ENCODE measurements around the gene MYH11.

MYH11 gene

GRCh38 chr16:15775663-15776304 lies 81.0 kb downstream of the MYH11 start:
- no peak for DNase-seq

GRCh38 chr16:15775209-15775608 lies 81.6 kb downstream of the MYH11 start:
- no peak for DNase-seq

DNA sequence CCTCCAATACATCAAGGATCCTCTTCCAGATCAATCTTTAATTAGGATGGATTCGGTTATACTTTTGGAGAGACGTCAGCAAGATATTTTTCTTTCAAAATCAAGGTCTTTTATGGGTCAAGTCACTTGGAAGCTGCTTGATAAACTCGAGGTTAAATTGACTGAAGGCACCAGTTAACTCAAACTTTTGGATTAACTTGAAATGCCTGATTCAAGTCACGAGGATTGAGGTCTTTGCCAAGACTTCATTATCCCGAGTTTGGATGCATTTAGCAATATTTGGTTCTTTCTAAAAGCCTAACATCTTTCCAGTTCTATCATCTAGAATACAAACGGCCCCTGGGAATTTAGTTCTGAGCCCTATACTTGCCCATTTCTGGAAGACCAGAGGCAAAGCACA lies 82.9 kb downstream of the MYH11 start:
- no peak for DNase-seq

GRCh38 chr16:15772579-15773293 lies 84.1 kb downstream of the MYH11 start:
- DNase-seq: no peak

GRCh38 chr16:15771694-15772093 lies 85.1 kb downstream of the MYH11 start:
- no peak for DNase-seq

- DNase-seq: no peak
These were observed 86.3 kb downstream of the MYH11 start for GRCh38 chr16:15770512-15770911.

- no peak for DNase-seq
These were observed 86.7 kb downstream of the MYH11 start for GRCh38 chr16:15770107-15770506.

- no peak for DNase-seq
These were observed 87.6 kb downstream of the MYH11 start for GRCh38 chr16:15769239-15769638.

DNA sequence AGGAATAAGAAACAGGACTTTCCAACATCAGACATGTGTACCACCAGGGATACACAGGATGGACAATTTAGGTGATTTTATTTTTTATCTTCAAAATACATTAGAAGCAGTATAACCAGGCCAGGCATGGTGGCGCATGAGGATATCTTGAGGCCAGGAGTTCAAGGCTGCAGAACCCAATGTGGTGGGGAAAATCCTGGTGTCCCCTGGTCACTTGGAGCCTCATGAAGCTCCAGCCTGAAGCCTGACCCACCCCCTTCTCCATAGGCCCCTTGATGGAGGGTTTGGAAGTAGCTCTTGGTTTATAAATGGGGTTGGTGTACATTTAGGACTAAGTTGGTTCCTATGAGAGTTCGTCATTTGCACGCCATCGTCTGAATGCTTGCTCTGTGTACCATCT lies 88.6 kb downstream of the MYH11 start:
- no peak for DNase-seq

DNA sequence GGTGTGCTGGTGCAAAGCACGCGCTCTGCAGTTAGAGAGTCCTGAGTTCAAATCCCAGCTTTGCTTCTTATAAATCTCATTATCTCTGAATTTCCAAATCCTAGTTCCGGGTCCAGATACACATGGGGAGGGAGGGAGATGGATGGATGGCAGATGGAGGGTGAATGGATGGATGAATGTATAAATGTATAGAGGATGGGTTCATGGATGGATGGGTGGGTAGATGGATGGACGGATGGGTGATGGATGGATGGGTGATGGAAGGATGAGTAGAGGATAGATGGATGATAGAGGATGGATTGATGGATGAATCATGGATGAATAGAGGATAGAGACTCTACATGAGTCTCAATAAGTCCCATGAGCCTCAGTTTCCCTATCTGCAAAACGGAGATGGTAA lies 89.9 kb downstream of the MYH11 start:
- DNase-seq: no peak

DNA sequence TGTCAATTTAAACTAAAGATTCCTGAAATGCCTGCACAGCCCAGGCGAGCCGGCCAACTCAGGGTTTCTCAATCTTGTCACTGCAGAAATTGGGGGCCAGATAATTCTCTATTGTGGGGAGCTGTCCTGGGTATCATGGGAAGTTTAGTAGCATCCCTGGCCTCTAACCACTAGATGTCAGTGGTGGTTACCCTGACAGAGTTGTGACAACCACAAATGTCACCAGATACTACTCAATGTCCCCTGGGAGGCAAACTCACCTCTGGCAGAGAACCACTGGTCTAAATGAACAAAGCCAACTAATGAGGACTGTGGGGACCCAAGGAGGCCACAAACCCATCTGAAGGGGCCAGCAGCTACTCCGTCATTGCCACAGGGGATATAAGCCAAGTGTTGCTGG lies 90.9 kb downstream of the MYH11 start:
- no peak for DNase-seq

GRCh38 chr16:15765116-15765515 lies 91.7 kb downstream of the MYH11 start:
- no peak for DNase-seq

GRCh38 chr16:15764112-15764511 lies 92.7 kb downstream of the MYH11 start:
- no peak for DNase-seq

GRCh38 chr16:15760129-15760528 lies 96.7 kb downstream of the MYH11 start:
- no peak for DNase-seq

DNA sequence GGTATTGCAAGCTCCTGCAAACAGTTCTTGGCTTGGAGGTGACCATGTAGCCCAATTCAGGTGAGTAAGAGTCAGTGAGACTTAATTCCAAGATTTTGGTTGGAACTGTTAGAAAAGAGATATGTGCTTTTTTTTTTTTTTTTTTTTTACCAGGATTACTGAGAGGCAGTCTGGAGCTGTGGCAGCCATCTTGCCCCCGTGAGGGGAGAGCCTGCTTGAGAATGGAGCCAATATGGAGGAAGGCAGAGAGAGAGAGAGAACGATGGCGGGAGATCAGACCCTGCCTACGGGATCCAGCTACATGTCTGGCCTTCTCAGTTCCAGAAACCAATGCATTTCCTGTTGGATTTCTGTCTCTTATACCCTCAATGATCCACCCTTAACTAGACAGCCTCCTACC lies 97.8 kb downstream of the MYH11 start:
- no peak for DNase-seq

- no peak for DNase-seq
These were observed 99.1 kb downstream of the MYH11 start for GRCh38 chr16:15757630-15758251.

DNA sequence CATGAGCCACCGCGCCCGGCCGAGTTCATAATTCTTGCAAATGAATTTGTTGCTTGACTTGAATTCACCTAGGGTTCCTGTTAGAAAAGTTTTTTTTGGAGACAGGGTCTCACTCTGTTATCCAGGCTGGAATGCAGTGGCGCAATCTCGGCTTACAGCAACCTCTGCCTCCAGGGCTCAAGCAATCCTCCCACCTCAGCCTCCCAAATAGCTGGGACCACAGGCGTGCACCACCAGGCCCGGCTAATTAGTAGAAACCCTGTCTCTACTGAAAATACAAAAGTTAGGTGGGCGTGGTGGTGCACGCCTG lies 99.8 kb downstream of the MYH11 start:
- DNase-seq: no peak

- DNase-seq: no peak
These were observed 101.8 kb downstream of the MYH11 start for GRCh38 chr16:15754821-15755534.

DNA sequence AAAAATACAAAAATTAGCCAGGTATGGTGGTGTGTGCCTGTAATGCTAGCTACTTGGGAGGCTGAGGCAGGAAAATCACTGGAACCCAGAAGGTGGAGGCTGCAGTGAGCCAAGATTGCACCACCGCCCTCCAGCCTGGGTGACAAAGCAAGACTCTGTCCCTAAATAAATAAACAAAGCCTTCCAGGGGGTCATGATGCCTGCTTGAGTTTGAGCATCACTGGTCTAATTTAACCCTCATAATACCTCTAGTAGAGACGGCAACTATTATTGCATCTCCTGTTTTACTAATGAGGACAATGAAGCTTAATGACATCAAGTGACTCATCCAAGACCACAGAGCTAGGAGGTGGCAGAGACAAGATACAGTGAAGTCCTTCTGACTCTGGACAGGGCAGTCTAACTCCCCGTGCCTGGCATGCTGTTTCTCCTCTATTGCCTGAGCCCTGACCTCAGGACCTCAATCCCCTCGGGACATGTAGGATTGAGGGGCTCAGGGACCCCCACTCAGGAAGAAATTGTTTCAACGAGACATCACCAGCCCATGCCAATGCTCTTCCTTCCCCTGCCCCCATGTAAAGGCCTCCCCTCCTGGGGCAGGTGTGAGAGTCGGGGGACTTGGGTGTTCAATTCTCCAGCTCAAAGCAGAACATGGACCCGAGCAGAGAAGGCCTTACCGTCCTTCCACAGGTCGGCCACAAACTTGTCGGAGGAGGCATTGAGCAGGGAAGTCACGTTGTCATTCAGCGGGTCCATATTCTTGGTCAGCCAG lies 103.9 kb downstream of the MYH11 start:
- DNase-seq: no peak

GRCh38 chr16:15751940-15752339 lies 104.9 kb downstream of the MYH11 start:
- DNase-seq: no peak

GRCh38 chr16:15749985-15750384 lies 106.8 kb downstream of the MYH11 start:
- DNase-seq: no peak

DNA sequence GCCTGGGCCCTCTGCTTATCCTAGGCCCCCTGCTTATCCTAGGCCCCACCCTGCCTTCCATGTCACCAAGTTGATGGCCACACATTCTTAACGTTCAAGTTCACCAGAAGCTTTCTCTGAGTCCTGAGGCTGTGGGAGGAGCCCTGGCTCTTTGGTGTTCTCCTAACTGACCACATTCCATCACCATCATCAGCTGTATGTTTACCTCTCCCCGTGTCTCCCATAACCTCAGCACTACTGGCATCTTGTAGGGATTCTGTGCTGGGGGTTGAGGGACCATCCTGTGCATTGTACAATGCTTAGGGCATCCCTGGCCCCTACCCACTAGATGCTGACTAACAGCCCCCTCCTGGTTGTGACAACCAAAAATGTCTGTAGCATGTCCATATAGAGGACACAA lies 107.5 kb downstream of the MYH11 start:
- DNase-seq: no peak

GRCh38 chr16:15748654-15749053 lies 108.2 kb downstream of the MYH11 start:
- no peak for DNase-seq
